DND-41 (cell line): ENCODE measurements around the gene CEMIP2.

ENCODE experiments used
- ATAC-seq: fragments of 200-7000 bp; cut with Tn5 transposase; 3 replicates; pipeline ENCODE4 v1.9.1; 2021; ENCODE audit warnings: low read depth; ENCODE audit not compliant: insufficient read depth
- DNase-seq: peaks from one replicate; pipeline ENCODE4 v3.0.0-alpha.2; 2020
- H2AFZ ChIP-seq: 2 replicates; pipeline ENCODE4 v1.6.0; 2012; ENCODE audit warnings: low read depth, low read length
- H3K27ac ChIP-seq: 2 replicates; pipeline ENCODE4 v1.5.1; 2012; ENCODE audit warnings: low read length, inconsistent platforms
- H3K27me3 ChIP-seq: fragments of 200-600 bp; sonication (generic); 2 replicates; pipeline ENCODE4 v1.6.0; 2012; ENCODE audit warnings: low read length, mild to moderate bottlenecking, inconsistent platforms; ENCODE audit not compliant: insufficient read depth, poor library complexity
- H3K36me3 ChIP-seq: 2 replicates; pipeline ENCODE4 v1.5.1; 2012; ENCODE audit warnings: low read length, inconsistent platforms; ENCODE audit not compliant: insufficient read depth
- H3K4me1 ChIP-seq: 2 replicates; pipeline ENCODE4 v1.5.1; 2012; ENCODE audit warnings: mild to moderate bottlenecking, low read length; ENCODE audit not compliant: insufficient read depth
- H3K4me2 ChIP-seq: 2 replicates; pipeline ENCODE4 v1.6.0; 2012; ENCODE audit warnings: mild to moderate bottlenecking, moderate library complexity, low read length, inconsistent platforms; ENCODE audit not compliant: insufficient read depth
- H3K4me3 ChIP-seq, 2 experiments: fragments of 200-600 bp in 1 of 2; shearing (Covaris generic) in 1 of 2; 2 replicates each; pipeline ENCODE4 v1.5.1; 2012 to 2016; ENCODE audit warnings: inconsistent platforms in 2 of 2, low read length in 2 of 2, mild to moderate bottlenecking in 2 of 2, low read depth in 1 of 2, moderate library complexity in 1 of 2
- H3K79me2 ChIP-seq: 2 replicates; pipeline ENCODE4 v1.6.0; 2012; ENCODE audit warnings: low read length, inconsistent platforms; ENCODE audit not compliant: insufficient read depth
- H3K9ac ChIP-seq: 2 replicates; pipeline ENCODE4 v1.6.0; 2012; ENCODE audit warnings: low read depth, mild to moderate bottlenecking, inconsistent platforms, low read length, moderate library complexity
- H3K9me3 ChIP-seq: 2 replicates; pipeline ENCODE4 v1.5.1; 2012; ENCODE audit warnings: low read length, moderate library complexity, mild to moderate bottlenecking, inconsistent platforms; ENCODE audit not compliant: insufficient read depth, severe bottlenecking
- H4K20me1 ChIP-seq: 2 replicates; pipeline ENCODE4 v1.6.0; 2012; ENCODE audit warnings: low read length; ENCODE audit not compliant: insufficient read depth
- EZH2 ChIP-seq: IDR thresholded peaks from 3 replicates; pipeline ENCODE4 v1.6.1; 2012; ENCODE audit warnings: borderline replicate concordance, low read depth, mild to moderate bottlenecking, moderate library complexity, low read length, inconsistent platforms; ENCODE audit not compliant: severe bottlenecking
- TF ChIP-seq, protein P1 (sequence below): IDR thresholded peaks from 2 replicates; pipeline ENCODE4 v1.5.1; 2012; ENCODE audit warnings: borderline replicate concordance, low read length, moderate library complexity, mild to moderate bottlenecking; ENCODE audit not compliant: poor library complexity, severe bottlenecking; ENCODE audit errors: extremely low read depth

CEMIP2 gene

DNA sequence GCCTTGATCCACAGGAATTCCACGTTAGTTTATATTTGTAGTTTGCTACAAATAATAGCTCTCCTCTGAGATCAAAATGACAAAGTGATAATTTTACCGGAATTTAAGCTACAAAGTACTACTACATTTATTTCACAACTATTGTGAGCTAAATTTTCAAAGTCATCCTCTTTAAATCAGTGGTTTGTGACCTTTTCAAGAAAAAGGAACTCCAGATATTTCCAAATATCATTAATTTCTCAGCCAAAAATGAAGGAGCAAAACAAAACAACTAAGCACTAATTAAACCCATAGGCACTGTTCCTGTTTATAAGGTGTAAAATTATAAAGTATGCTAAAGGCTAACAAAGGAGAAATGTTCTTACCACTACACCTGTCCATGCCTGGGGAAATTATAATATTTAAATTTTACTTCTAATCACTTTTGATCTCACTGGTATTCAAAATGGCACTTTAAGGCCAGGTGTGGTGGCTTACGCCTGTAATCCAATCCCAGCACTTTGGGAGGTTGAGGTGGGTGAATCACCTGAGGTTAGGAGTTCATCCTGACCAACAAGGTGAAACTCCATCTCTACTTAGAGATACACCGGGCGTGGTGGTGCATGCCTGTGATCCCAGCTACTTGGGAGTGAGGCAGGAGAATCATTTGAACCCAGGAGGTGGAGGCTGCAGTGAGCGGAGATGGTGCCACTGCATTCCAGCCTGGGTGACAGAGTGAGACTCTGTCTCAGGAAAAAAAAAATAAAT lies 77.5 kb downstream of the CEMIP2 start:
- no peak for DNase-seq
- ATAC-seq: no peak
- Histone ChIP-seq H3K79me2 (no peaks in the 10 kb centered on the region), H2AFZ (no peak overlapping the region), H4K20me1 (no peaks in the 10 kb centered on the region), H3K4me2 (no peak overlapping the region), H3K27me3 (no peaks in the 10 kb centered on the region), H3K9me3 (no peaks in the 10 kb centered on the region), H3K4me1 (peaks cover 4% of the 10 kb centered on the region), H3K36me3 (no peaks in the 10 kb centered on the region), H3K4me3 (no peak overlapping the region), H3K27ac (no peak overlapping the region), H3K9ac (no peak overlapping the region)
- TF ChIP-seq EZH2: no peak
- TF ChIP-seq, protein P1, sequence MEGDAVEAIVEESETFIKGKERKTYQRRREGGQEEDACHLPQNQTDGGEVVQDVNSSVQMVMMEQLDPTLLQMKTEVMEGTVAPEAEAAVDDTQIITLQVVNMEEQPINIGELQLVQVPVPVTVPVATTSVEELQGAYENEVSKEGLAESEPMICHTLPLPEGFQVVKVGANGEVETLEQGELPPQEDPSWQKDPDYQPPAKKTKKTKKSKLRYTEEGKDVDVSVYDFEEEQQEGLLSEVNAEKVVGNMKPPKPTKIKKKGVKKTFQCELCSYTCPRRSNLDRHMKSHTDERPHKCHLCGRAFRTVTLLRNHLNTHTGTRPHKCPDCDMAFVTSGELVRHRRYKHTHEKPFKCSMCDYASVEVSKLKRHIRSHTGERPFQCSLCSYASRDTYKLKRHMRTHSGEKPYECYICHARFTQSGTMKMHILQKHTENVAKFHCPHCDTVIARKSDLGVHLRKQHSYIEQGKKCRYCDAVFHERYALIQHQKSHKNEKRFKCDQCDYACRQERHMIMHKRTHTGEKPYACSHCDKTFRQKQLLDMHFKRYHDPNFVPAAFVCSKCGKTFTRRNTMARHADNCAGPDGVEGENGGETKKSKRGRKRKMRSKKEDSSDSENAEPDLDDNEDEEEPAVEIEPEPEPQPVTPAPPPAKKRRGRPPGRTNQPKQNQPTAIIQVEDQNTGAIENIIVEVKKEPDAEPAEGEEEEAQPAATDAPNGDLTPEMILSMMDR: no peak

DNA sequence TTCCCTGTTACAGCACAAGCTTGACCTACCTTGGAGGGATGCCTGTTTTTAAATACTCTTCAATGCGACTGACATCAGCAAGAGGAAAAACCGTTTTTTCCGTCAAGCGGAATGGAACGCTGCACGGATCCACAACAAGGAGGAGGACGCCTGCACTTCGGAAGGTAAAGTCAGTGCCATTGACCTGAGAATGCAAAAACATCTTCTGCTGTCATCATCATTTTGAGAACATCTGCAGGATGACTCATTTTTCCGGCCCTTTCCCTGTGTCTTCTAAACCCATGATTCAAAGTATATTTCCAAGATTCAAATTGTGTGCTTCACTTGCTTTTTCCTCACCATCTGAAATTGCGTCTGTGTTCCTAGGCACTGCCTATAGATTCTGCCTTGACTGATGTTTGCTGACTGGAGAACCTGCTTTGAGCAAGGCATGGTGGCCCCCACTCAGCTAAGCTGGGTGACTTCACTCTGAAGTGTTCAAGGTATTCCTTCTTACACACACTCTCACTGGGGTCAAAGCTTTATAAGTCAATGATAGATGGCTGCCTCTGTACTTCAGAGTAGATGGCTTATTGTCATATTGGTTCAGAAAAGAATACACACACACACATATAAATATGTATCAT lies 78.1 kb downstream of the CEMIP2 start:
- Histone ChIP-seq H3K36me3 (no peaks in the 10 kb centered on the region), H3K4me1 (peaks cover 10% of the 10 kb centered on the region), H3K9me3 (no peaks in the 10 kb centered on the region), H3K79me2 (no peaks in the 10 kb centered on the region), H3K27ac (no peak overlapping the region), H3K9ac (no peak overlapping the region), H3K27me3 (no peaks in the 10 kb centered on the region), H3K4me3 (no peak overlapping the region), H3K4me2 (no peak overlapping the region), H4K20me1 (no peaks in the 10 kb centered on the region), H2AFZ (no peak overlapping the region)
- ATAC-seq (no peak), DNase-seq (no peak)
- TF ChIP-seq EZH2: no peak
- TF ChIP-seq, protein P1: no peak

DNA sequence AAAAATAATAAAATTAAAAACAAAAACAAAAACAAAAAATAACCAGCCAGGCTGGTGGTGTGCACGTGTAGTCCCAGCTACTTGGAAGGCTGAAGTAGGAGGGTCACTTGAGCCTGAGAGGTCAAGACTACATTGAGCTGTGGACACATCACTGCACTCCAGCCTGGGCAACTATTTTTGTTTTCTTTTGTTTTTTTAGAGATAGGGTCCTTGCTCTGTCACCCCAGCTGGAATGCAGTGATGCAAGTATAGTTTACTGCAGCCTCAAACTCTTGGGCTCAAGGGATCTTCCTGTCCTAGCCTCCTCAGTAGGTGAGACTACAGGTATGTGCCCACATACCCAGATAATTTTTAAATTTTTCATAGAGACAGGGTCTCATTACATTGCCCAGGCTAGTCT lies 80.6 kb downstream of the CEMIP2 start:
- H3K4me3 ChIP-seq: no peak overlapping the region
- H3K27me3 ChIP-seq: no peaks in the 10 kb centered on the region
- H3K9ac ChIP-seq: no peak overlapping the region
- H3K9me3 ChIP-seq: no peaks in the 10 kb centered on the region
- peaks cover 15% of the 10 kb centered on the region for H3K4me1 ChIP-seq
- no peak overlapping the region for H2AFZ ChIP-seq
- ATAC-seq (no peak), DNase-seq (no peak)
- H3K27ac ChIP-seq: no peak overlapping the region
- H3K79me2 ChIP-seq: no peaks in the 10 kb centered on the region
- H3K4me2 ChIP-seq: no peak overlapping the region
- no peaks in the 10 kb centered on the region for H3K36me3 ChIP-seq
- no peaks in the 10 kb centered on the region for H4K20me1 ChIP-seq
- TF ChIP-seq, protein P1: no peak
